G401.6 (cell line): ENCODE data around the gene TAAR8.
"Not testable (repeated sequence)": the region's sequence is repeated elsewhere in the genome, so short reads cannot be mapped to it uniquely, and the experiment has no call there.

Source experiments
- FAIRE-seq: peaks from 2 replicates; lab custom pipeline; 2012; peaks lifted over from hg19 to GRCh38; lab: Jason Lieb, UNC

Gene TAAR8

DNA sequence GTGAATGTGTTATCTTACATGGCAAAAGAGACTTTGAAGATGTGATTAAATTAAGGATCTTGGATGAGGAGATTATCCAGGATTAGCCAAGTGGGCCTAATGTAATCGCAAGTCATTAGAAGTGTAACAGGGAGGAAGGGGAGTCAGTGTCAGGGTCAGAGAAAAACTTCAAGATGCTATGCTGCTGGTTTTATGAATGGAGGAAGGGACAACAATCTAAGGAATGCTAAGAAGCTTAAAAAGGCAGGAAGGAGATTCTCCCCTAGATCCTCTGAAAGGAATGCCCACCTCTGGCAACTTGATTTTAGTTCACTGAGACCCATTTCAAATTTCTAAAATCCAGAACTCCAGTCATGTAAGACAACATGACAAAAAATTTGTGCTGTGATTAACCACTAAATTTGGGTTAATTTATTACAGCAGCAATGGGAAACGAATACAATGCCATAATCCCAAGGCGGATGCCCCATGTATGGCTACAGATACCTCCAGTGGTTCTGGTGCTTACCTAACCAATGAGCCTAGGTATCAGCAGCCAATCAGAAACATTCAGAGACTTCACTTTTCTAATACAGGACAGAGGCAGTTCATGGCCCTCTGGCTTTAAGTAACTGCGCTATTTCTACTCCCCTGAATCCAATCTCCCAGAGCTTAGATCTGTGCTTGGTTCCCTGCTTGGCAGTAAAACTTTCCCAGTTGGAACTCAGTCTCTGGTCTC, 3.6 kb upstream of the TAAR8 start:
- FAIRE-seq: no peak

- no peak for FAIRE-seq
Observed at GRCh38 chr6:132551214-132551613, 1.3 kb upstream of the TAAR8 start.

DNA sequence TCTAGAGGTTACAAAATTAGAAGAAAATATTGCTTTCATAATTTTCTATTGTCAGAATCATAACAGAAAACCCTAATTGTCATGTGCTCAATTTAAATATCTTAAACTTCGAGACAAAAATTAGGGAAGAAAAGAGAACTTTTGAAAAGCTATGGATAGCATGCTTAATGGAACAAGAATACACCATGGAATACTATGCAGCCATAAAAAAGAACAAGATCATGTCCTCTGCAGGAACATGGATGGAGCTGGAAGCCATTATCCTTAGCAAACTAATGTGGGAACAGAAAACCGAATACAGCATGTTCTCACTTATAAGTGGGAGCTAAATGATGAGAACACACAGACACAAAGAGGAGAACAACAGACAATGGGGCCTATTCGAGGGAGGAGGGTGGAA, 7.6 kb downstream of the TAAR8 start:
- not testable (repeated sequence) for FAIRE-seq

DNA sequence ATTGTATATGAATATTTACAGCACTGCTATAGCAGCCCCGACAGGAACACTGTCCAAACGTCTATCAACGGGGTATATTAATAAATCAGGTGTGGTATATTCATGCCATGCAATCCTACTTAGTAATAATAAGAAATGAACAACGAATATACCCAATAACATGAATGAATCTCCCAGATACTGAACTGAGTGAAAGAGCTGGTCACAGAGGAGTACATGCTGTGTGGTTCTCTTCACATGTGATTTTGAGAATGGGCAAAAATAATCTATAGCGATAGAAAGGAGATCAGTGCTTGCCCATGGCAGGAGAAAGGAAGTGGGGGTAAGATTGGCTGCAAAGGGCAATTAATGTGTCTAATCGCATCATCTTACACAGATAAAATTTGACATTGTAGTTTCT, 13.9 kb downstream of the TAAR8 start:
- no peak for FAIRE-seq

GRCh38 chr6:132567566-132567965, 15.1 kb downstream of the TAAR8 start:
- FAIRE-seq: no peak

- FAIRE-seq: no peak
Observed at GRCh38 chr6:132568611-132569010, 16.1 kb downstream of the TAAR8 start.

DNA sequence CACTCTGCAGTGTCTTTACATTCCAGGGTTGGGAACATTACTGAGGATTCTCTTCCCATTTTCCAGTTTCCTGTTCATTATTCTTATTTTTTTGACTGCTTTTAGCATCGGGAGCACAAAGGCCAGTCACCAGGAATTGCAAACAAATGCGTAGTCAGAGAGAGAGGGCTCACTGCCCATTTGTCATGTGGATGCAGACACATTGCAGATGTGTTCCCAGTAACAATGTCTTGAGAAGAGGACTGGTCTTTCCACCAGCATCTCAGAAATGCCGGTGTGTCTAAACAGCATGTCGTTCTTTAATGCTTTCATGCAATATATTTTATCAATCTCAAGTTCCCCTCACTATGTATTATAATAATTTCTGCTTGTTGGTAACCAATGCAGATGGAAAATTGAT, 16.7 kb downstream of the TAAR8 start:
- FAIRE-seq: no peak

GRCh38 chr6:132570221-132570777, 17.8 kb downstream of the TAAR8 start, which contains the start of gene TAAR6:
TAAR6 (plus strand) TSS chr6:132570322; CDS start chr6:132570322, 0 bp downstream.
- no peak for FAIRE-seq

DNA sequence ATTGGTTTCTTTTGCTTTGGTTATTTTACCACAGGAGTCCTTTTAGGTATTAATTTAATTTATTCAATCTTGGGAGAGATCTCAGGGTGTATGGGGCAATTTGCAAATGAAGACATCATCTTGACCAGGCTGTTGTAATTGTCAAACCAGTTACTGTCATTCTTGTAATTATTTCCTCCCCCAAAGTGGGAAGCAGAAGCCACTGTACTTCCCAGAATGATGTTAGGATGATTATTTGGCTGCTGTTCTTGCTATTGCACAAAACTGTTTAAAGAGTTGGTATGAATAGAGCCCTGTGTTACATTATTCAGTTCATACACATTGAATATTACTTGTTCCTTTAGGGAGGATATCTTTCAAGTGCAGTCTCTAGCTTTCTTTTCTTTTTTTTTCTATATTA, 19.3 kb downstream of the TAAR8 start:
- no peak for FAIRE-seq

- FAIRE-seq: no peak
Observed at GRCh38 chr6:132584698-132585097, 32.2 kb downstream of the TAAR8 start.

- no peak for FAIRE-seq
Observed at GRCh38 chr6:132587424-132587823, 35.0 kb downstream of the TAAR8 start.

- no peak for FAIRE-seq
Observed at GRCh38 chr6:132589454-132589853, 37.0 kb downstream of the TAAR8 start, which contains the start of gene TAAR5. TAAR5 (minus strand) TSS chr6:132589741; CDS start chr6:132589686, 55 bp downstream.

- no peak for FAIRE-seq
Observed at GRCh38 chr6:132590362-132590761, 37.9 kb downstream of the TAAR8 start.

DNA sequence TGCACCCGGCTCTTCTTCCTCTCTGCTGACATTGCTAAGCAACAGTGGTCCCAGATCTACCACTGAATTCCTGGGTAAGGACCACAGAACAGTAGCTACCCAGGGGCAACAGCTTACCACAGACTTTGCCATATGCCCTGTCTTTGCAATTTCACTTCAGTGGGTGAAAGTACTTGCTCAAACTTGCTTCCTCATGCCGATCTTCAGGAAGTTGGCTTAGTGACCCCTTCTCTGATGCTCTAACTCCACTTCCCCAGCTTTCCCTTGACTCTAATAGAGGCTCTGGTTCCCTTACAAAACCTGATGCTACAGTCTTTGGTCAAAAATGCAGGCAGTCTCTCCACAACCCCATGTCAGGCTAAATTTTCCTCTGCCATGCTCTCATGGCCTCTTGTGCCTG, 40.4 kb downstream of the TAAR8 start:
- FAIRE-seq: no peak

DNA sequence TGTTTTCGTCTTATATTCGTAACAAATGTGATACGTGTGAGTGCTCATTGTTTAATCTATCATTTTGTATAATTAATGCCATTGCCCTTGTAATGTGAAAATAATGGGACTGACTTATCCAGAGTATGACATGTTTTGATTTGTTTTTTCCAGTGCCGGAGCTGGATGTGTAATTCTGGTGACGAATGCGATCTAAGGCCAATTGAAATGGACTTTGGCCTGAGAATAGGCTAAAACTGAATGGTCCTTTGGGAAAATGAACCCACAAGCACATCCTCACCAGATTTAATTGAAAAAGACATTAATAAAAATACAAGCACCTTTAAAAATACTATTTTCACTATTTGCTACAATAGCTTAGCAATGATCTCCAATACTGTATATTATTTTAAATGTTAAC, 43.7 kb downstream of the TAAR8 start:
- FAIRE-seq: no peak

- no peak for FAIRE-seq
Observed at GRCh38 chr6:132598473-132598872, 46.0 kb downstream of the TAAR8 start.

GRCh38 chr6:132600900-132601299, 48.4 kb downstream of the TAAR8 start:
- FAIRE-seq: not testable (repeated sequence)
